GM15510 (cell line): ENCODE data around the gene HYPK.
A peak's percentile ranks its signal among the peaks of the same experiment; 100 is the strongest.

ENCODE experiments used
- POLR2A ChIP-seq: IDR thresholded peaks from 3 replicates; pipeline ENCODE4 v1.6.1; 2011; ENCODE audit warnings: borderline replicate concordance; ENCODE audit not compliant: insufficient read length; ENCODE audit errors: extremely low read depth

HYPK gene

GRCh38 chr15:43824302-43825246, 24.2 kb downstream of the HYPK start, which contains the start of gene MFAP1:
TSS of gene MFAP1 (minus strand) at chr15:43824690. CDS start at chr15:43824569, 121 bp downstream.
- peak; percentile 80 for TF ChIP-seq POLR2A

- TF ChIP-seq POLR2A: no peak
Observed at GRCh38 chr15:43826029-43826507, 25.7 kb downstream of the HYPK start.

- TF ChIP-seq POLR2A: peak; percentile 51
Observed at GRCh38 chr15:43826508-43827341, 26.3 kb downstream of the HYPK start, which contains the start of gene WDR76. TSS of gene WDR76 (plus strand) at chr15:43827002. CDS start at chr15:43827033, 31 bp downstream.

- TF ChIP-seq POLR2A: no peak
Observed at GRCh38 chr15:43828061-43828657, 27.8 kb downstream of the HYPK start.

GRCh38 chr15:43845421-43845820, 45.0 kb downstream of the HYPK start:
- no peak for TF ChIP-seq POLR2A

- TF ChIP-seq POLR2A: no peak
Observed at GRCh38 chr15:43851251-43851650, 50.9 kb downstream of the HYPK start.

- no peak for TF ChIP-seq POLR2A
Observed at GRCh38 chr15:43852607-43853006, 52.2 kb downstream of the HYPK start.
